Measurements from ENCODE around the gene TOX4. TPM values are rescaled to one million over a fixed set of nuclear protein-coding genes. Genes with fewer than 3 reads are reported as not detected.
"Not testable (repeated sequence)": the region's sequence is repeated elsewhere in the genome, so short reads cannot be mapped to it uniquely, and the experiment has no call there.

The TOX4 gene
- 68.1 and 70.1 TPM in 2 replicates for total RNA-seq

DNA sequence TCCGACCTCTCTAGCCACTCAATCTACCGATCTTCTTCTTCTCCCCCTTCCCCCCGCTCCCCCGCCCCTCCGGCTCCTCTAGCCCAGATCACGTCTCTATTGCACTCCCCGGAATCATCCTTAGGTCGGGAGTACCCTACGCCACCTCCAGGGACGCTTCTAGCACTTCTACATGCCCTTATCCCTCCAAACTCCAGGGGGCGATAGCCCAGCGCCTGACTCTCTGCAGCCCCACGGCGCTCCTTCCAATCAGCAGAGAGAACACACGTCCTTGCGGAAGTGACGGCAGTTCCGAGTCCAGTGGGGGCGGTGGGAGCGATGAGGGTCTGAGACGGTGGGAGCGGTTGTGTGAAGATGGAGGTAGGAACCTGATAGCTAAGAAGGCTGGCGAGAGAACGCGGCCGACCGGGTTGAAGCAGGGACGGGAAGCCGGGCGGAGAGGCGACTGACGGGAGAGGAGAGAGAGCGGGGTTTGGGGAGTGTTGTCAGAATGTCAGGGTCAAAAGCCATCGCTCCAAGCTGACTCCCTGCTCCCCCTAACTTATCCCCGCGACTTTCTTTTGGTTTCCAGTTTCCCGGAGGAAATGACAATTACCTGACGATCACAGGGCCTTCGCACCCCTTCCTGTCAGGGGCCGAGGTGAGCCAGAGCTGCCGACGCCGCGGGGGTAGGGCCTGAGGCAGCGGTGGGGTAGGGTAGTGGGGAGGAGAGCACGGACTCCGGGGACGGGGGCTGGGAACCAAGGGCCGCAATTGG, at the start of gene TOX4, which contains the start of gene RAB2B:
Gene TOX4, plus strand, starts transcription at position 271 of the 757 bp plus-strand sequence. Its CDS starts 84 bp downstream, at position 355.
Gene RAB2B, minus strand, starts transcription at position 35 of the 757 bp plus-strand sequence. CDS start 87 bp downstream, outside the sequence.
- DNase-seq (ENCODE audit: low spot score) = peak; percentile 97
- no peaks in the 10 kb centered on the region for H3K27me3 Mint-ChIP-seq (ENCODE audit: low read depth)
- peaks cover 18% of the 10 kb centered on the region for H3K4me1 Mint-ChIP-seq (ENCODE audit: low read depth)

DNA sequence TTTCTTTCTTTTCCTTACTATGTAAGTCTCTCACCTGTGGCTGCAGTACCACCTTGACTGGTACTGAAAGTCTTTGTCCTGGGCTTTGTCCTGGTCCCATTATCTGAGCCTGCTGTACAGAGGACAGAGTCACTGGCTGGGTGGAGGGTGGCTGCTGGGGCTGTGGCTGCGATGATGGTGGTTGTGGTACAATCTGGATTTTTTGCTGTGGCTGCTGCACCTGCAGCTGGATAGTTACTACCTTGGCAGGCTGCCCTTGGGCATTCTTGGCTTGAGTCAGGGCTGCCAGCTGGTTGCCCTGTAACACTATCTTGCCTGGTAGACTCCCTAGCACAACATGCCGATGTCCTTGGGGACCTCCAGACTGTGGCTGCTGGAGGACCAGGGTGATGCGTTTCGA, 48.1 kb upstream of the TOX4 start:
- Mint-ChIP-seq H3K36me3 (ENCODE audit: low read depth) (peaks cover 79% of the 10 kb centered on the region), H3K27me3 (ENCODE audit: low read depth) (no peaks in the 10 kb centered on the region), H3K27ac (no peak overlapping the region), H3K4me1 (ENCODE audit: low read depth) (peaks cover 9% of the 10 kb centered on the region), H3K4me3 (ENCODE audit: low read depth) (no peak overlapping the region), H3K9me3 (no peaks in the 10 kb centered on the region)
- no peak for DNase-seq (ENCODE audit: low spot score)
- intact Hi-C loops (cut with micrococcal nuclease) = no loop called here

More for the DNA sequence above, at the start of gene TOX4, which contains the start of gene RAB2B:
- H3K4me3 Mint-ChIP-seq (ENCODE audit: low read depth) = peak within 1 kb of the TSS; percentile 99
- peak within 1 kb of the TSS; percentile 99 for H3K27ac Mint-ChIP-seq
- H3K36me3 Mint-ChIP-seq (ENCODE audit: low read depth) = peaks cover 36% of the 10 kb centered on the region
- no peaks in the 10 kb centered on the region for H3K9me3 Mint-ChIP-seq
- intact Hi-C loops (cut with micrococcal nuclease) = loop anchor here (1.0 kb wide), 7 partner anchors 21 to 208 kb away; partner anchors contain the start of genes CHD8, HNRNPC, METTL3 and SUPT16H

- Mint-ChIP-seq H3K9me3 (no peaks in the 10 kb centered on the region), H3K4me3 (ENCODE audit: low read depth) (no peak overlapping the region), H3K36me3 (ENCODE audit: low read depth) (peaks cover 74% of the 10 kb centered on the region), H3K27ac (no peak overlapping the region), H3K27me3 (ENCODE audit: low read depth) (no peaks in the 10 kb centered on the region), H3K4me1 (ENCODE audit: low read depth) (peaks cover 27% of the 10 kb centered on the region)
- no peak for DNase-seq (ENCODE audit: low spot score)
- intact Hi-C loops (cut with micrococcal nuclease) = no loop called here
Observed at GRCh38 chr14:21431126-21431525, 45.9 kb upstream of the TOX4 start.

- peak overlapping the region; percentile 88 for H3K4me3 Mint-ChIP-seq (ENCODE audit: low read depth)
- peaks cover 51% of the 10 kb centered on the region for H3K4me1 Mint-ChIP-seq (ENCODE audit: low read depth)
- H3K36me3 Mint-ChIP-seq (ENCODE audit: low read depth) = peaks cover 37% of the 10 kb centered on the region
- H3K27me3 Mint-ChIP-seq (ENCODE audit: low read depth) = no peaks in the 10 kb centered on the region
- no peaks in the 10 kb centered on the region for H3K9me3 Mint-ChIP-seq
- no peak for DNase-seq (ENCODE audit: low spot score)
- peak overlapping the region; percentile 79 for H3K27ac Mint-ChIP-seq
- intact Hi-C loops (cut with micrococcal nuclease) = loop anchor here (1.0 to 2.0 kb wide), 4 partner anchors 20 to 52 kb away; partner anchors contain the start of genes CHD8, SUPT16H and TOX4
Observed at GRCh38 chr14:21436567-21437062, 40.4 kb upstream of the TOX4 start.

DNA sequence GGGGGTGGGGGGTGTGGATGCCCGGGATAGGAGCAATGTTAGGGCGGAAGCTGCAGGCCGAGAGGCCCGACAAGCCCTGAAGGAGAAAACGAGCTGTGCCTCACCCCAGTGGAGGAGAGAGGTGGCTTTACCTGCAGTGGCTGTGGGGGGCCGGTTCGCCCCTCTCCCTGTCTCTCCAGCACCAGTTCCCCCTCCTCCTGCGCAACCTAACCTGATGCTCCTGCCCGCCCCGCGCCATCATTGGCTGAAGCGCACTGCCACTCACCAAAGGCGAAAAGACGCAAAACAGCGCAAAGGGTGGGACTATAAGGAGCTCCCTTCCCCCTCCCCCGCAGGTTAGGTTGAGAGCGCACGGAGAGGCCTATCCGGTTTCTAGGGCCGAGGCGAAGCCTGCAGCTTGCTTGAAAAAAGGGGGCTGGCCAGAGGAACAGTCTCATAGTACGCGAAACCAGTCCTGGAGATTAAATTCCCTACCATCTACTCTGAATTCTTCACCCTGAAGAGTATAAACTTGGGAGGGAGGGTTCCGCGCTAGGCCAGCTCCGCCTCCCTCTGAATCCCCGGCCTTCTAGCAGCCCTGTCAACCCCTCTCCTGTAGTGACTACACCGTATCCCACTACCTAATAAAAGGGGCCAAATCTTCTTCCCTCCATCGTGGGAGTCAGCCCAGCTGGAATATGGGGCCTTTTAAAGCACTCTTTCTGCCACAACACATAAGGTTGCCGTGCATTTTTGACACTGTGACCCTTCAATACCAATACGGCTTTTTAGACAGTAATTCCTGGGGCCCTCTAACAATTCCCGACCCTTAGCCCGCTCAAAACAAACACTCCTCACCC, 39.7 kb upstream of the TOX4 start:
- Mint-ChIP-seq H3K4me3 (ENCODE audit: low read depth) (peak overlapping the region; percentile 88), H3K27me3 (ENCODE audit: low read depth) (no peaks in the 10 kb centered on the region), H3K4me1 (ENCODE audit: low read depth) (peaks cover 54% of the 10 kb centered on the region), H3K36me3 (ENCODE audit: low read depth) (peaks cover 38% of the 10 kb centered on the region), H3K9me3 (no peaks in the 10 kb centered on the region), H3K27ac (peak overlapping the region; percentile 79)
- intact Hi-C loops (cut with micrococcal nuclease) = loop anchor here (1.0 to 2.0 kb wide), 4 partner anchors 19 to 53 kb away; partner anchors contain the start of genes CHD8, SUPT16H and TOX4
- DNase-seq (ENCODE audit: low spot score) = peak; percentile 95

DNA sequence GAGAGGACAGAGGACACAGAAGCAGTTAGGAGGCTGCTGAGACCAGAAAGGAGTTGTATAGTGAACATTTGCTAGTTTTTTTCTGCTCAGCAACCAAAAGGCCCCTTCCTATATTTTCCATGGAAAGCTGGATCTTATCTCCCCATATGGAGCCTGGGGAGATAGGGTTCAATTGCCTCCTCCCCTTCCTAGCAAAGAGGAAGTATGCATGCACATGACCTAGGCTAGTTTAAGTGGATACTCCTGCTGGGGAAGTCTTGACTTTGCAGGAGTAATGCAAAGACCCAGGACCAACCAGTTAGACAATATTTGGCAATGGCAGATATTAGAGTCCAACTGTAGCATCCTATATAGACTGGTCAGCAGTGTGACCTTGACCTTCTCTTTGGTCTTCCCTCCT, 36.1 kb upstream of the TOX4 start:
- H3K36me3 Mint-ChIP-seq (ENCODE audit: low read depth) = peaks cover 24% of the 10 kb centered on the region
- H3K27me3 Mint-ChIP-seq (ENCODE audit: low read depth) = no peaks in the 10 kb centered on the region
- peaks cover 34% of the 10 kb centered on the region for H3K4me1 Mint-ChIP-seq (ENCODE audit: low read depth)
- no peak for DNase-seq (ENCODE audit: low spot score)
- H3K27ac Mint-ChIP-seq = no peak overlapping the region
- no peak overlapping the region for H3K4me3 Mint-ChIP-seq (ENCODE audit: low read depth)
- intact Hi-C loops (cut with micrococcal nuclease) = no loop called here
- H3K9me3 Mint-ChIP-seq = no peaks in the 10 kb centered on the region

GRCh38 chr14:21442657-21443056, 34.3 kb upstream of the TOX4 start:
- intact Hi-C loops (cut with micrococcal nuclease) = not testable (repeated sequence)

DNA sequence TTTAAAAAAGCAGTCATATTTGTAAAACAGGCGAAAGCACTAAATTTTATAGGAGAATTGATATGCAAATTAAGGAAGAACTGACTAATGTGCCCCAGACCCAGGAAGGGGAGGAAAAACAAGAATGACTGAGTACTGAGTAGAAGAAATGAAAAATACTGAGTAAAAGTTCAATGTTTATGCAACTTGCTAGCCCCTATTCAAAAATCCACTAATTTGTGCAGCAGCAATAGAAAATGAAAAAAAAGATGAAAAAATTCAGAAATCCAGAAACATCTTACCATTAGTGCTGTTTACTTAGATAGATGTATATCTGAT, 27.1 kb upstream of the TOX4 start:
- no peak for DNase-seq (ENCODE audit: low spot score)
- intact Hi-C loops (cut with micrococcal nuclease) = no loop called here
- Mint-ChIP-seq H3K27me3 (ENCODE audit: low read depth) (no peaks in the 10 kb centered on the region), H3K4me3 (ENCODE audit: low read depth) (peak overlapping the region; percentile 31), H3K4me1 (ENCODE audit: low read depth) (peaks cover 48% of the 10 kb centered on the region), H3K9me3 (no peaks in the 10 kb centered on the region), H3K36me3 (ENCODE audit: low read depth) (peaks cover 42% of the 10 kb centered on the region), H3K27ac (peak overlapping the region; percentile 71)

More at GRCh38 chr14:21442657-21443056, 34.3 kb upstream of the TOX4 start:
- not testable (repeated sequence) for H3K4me3 Mint-ChIP-seq (ENCODE audit: low read depth); DNase-seq (ENCODE audit: low spot score); H3K27ac Mint-ChIP-seq; H3K27me3 Mint-ChIP-seq (ENCODE audit: low read depth); H3K9me3 Mint-ChIP-seq
- peaks cover 35% of the 10 kb centered on the region for H3K36me3 Mint-ChIP-seq (ENCODE audit: low read depth)
- peaks cover 29% of the 10 kb centered on the region for H3K4me1 Mint-ChIP-seq (ENCODE audit: low read depth)

DNA sequence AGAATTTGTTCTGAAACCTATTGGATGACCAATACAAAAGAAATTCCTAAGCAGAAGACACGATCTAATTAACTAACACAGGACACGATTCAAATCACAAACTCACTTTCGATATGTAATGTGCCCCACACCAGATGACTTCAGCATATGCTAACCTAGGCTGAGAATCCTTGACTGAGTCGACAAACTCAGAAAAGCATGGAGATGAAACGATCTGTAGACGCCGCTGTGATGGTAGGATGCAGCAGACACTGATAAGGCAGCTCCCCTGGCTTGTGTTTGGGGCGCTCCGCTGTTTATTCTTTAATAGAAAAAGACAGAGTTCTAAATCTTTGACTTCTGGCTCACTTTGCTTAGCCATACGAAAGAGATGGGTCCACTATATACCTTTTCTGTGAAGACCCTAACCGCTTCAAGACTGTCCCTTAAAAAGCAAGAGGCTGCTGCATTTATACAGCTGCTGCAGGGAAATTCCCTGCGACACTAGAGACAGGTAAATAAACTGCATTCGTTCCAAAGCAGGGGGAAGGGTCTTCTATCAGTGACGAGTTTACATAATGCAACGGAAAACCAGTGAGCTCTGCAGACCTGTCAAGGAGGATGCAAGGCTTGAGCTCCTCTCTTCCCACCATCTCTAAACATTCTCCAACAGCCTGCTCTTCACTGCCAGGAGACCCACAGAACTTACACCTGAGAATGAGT, 22.0 kb upstream of the TOX4 start:
- Mint-ChIP-seq H3K9me3 (no peaks in the 10 kb centered on the region), H3K36me3 (ENCODE audit: low read depth) (peaks cover 39% of the 10 kb centered on the region), H3K4me1 (ENCODE audit: low read depth) (peaks cover 37% of the 10 kb centered on the region), H3K27ac (peak overlapping the region; percentile 99), H3K4me3 (ENCODE audit: low read depth) (peak overlapping the region; percentile 94), H3K27me3 (ENCODE audit: low read depth) (no peaks in the 10 kb centered on the region)
- no peak for DNase-seq (ENCODE audit: low spot score)
- intact Hi-C loops (cut with micrococcal nuclease) = loop anchor here (5.0 kb wide), 1 partner anchor 102 kb away; no protein-coding TSS in a partner anchor

GRCh38 chr14:21455592-21455911, 21.4 kb upstream of the TOX4 start:
- H3K9me3 Mint-ChIP-seq = no peaks in the 10 kb centered on the region
- H3K4me1 Mint-ChIP-seq (ENCODE audit: low read depth) = peaks cover 32% of the 10 kb centered on the region
- intact Hi-C loops (cut with micrococcal nuclease) = loop anchor here (5.0 kb wide), 1 partner anchor 102 kb away; no protein-coding TSS in a partner anchor
- peaks cover 35% of the 10 kb centered on the region for H3K36me3 Mint-ChIP-seq (ENCODE audit: low read depth)
- peak overlapping the region; percentile 94 for H3K4me3 Mint-ChIP-seq (ENCODE audit: low read depth)
- peak overlapping the region; percentile 99 for H3K27ac Mint-ChIP-seq
- no peaks in the 10 kb centered on the region for H3K27me3 Mint-ChIP-seq (ENCODE audit: low read depth)
- DNase-seq (ENCODE audit: low spot score) = no peak

DNA sequence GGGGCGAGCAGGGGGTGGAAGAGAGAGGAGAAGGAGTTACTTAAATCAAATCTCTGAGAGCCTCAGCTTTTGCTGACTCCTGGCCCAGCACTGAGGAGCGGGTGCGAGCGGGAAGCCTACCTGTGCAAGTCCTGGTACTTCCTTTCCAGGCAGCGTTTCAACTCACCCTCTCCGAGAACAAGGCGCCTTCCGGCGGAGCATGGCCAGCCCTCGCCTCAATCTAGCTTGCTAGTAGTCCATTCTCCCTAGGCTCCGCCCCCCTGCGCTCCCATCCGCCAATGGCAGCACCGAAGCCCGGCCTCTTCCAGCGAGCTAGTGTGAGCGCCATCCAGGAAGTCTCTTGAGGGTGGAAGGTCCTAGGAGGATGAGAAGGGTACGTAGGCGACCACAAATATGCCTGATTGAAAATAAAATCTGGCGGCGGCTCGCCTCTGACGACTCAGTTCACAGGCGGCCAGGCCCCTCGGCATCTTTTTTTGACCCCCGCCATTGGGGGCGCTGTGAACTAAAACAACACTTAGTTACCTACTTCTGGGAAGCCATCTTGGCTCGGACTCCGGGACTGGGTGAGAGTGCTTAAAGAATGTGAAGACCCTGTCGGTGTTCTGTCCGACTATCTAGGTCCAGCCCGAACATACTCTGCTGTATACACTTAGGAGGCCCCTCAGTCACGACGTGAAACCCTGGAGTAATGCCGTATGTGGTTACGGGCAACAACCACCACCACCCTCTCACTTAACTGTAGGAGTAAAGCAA, 20.9 kb upstream of the TOX4 start, which contains the start of gene CHD8:
Gene CHD8, minus strand, starts transcription at position 212 of the 756 bp plus-strand sequence. CDS start 24,480 bp downstream, outside the sequence.
- DNase-seq (ENCODE audit: low spot score) = peak; percentile 100
- Mint-ChIP-seq H3K4me3 (ENCODE audit: low read depth) (peak within 1 kb of the TSS; percentile 94), H3K36me3 (ENCODE audit: low read depth) (peaks cover 38% of the 10 kb centered on the region), H3K27me3 (ENCODE audit: low read depth) (no peaks in the 10 kb centered on the region), H3K4me1 (ENCODE audit: low read depth) (peaks cover 28% of the 10 kb centered on the region), H3K27ac (peak within 1 kb of the TSS; percentile 99), H3K9me3 (no peaks in the 10 kb centered on the region)
- intact Hi-C loops (cut with micrococcal nuclease) = loop anchor here (1.0 to 5.0 kb wide), 7 partner anchors 19 to 187 kb away; partner anchors contain the start of genes HNRNPC, METTL3, SUPT16H and TOX4

Data from activated T-helper 2 cell treated with anti-CD3 and anti-CD28 coated beads, Interferon-gamma antibody, Interleukin-2, Interleukin-4, amounts not matched to agents 10 μg/mL and 5 μg/mL and 100 μg/mL, durations not matched to agents 14 hours and 24 hours and 36 hours (primary cell).